ENCODE measurements around the gene SCNN1B.

SCNN1B gene

DNA sequence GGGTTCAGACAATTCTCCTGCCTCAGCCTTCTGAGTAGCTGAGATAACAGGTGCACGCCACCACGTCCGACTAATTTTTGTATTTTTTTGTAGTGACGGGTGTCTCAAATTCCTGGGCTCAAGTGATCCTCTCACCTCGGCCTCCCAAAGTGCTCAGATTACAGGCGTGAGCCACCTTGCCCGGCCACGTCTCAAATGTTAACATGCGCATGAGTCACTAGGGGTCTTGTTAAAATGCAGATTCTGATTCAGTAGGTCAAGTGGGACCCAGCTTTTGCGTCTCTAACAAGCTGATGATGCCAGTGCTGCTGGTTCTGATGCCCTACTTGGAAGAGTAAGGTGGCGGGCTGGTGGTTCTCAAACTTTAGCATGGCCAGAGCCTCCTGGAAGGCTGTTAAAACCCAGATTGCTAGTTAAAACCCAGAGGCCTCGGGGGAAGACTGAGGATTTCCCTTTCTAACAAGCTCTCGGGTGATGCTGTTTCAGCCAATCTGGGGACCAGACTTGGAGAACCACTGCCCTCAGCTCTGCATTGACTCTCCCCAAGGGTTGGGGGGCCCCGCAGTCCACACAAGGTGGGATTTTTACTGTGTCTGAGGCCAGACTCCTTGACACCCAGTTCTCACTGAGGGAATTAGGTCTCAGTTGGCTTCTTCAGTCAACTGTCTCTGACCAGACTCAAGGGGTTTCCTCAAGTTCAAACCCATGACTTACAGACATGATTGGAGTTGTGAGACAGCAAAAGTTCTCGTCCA is 17.9 kb downstream of the SCNN1B start:
- no peak overlapping the region for H3K4me3 ChIP-seq (ENCODE audit: low read depth, low read length)

DNA sequence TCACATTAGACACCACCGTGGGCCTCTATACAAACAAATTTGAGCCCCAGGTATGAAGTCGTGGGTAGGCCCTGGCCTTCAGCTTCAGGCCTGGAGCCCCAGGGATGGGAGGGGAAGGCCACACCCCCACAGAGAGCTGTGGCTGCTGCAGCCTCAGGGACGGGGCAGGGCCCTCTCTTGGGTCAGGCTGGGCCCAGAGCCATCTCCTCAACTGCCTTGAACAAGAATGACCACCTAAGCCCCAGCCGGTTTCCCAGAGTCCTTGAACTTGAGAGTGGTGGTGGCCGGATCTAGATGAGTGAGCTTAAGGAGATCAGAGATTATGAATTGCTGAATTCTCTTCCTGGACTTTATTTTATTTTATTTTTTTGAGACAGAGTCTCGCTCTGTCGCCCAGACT is 18.6 kb downstream of the SCNN1B start:
- CTCF ChIA-PET = interaction anchor here (0.7 kb wide), 2 partner anchors 40 to 115 kb away, joined by 3 to 4 read pairs; no protein-coding TSS in a partner anchor
- POLR2A ChIA-PET = no interaction called here
- no peaks in the 10 kb centered on the region for H3K36me3 ChIP-seq (ENCODE audit: control insufficient read depth in 2 of 2, insufficient read depth in 1 of 2, low read length in 2 of 2)
- H3K9me3 ChIP-seq (ENCODE audit: control insufficient read depth, insufficient read depth, low read depth, low read length) = no peaks in the 10 kb centered on the region
- H3K4me1 ChIP-seq (ENCODE audit: control insufficient read depth, insufficient read depth, low read length) = peaks cover 4% of the 10 kb centered on the region
- no peak for TF ChIP-seq KLF10 (tag by site-specific recombination; IDR thresholded peaks at IDR 0.05)
- no peak for TF ChIP-seq KLF9 (tag by site-specific recombination; IDR thresholded peaks at IDR 0.05; ENCODE audit: low read depth)
- no peak for TF ChIP-seq KLF7 (tag by site-specific recombination; IDR thresholded peaks at IDR 0.05; ENCODE audit: borderline replicate concordance)
- TF ChIP-seq, protein P1, sequence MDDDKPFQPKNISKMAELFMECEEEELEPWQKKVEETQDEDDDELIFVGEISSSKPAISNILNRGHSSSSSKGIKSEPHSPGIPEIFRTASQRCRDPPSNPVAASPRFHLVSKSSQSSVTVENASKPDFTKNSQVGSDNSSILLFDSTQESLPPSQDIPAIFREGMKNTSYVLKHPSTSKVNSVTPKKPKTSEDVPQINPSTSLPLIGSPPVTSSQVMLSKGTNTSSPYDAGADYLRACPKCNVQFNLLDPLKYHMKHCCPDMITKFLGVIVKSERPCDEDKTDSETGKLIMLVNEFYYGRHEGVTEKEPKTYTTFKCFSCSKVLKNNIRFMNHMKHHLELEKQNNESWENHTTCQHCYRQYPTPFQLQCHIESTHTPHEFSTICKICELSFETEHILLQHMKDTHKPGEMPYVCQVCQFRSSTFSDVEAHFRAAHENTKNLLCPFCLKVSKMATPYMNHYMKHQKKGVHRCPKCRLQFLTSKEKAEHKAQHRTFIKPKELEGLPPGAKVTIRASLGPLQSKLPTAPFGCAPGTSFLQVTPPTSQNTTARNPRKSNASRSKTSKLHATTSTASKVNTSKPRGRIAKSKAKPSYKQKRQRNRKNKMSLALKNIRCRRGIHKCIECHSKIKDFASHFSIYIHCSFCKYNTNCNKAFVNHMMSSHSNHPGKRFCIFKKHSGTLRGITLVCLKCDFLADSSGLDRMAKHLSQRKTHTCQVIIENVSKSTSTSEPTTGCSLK (tag by site-specific recombination; IDR thresholded peaks at IDR 0.05) = no peak
- TF ChIP-seq ZBTB1 (tag by site-specific recombination; IDR thresholded peaks at IDR 0.05) = no peak
- TF ChIP-seq GFI1B (tag by site-specific recombination; IDR thresholded peaks at IDR 0.05) = no peak
- no peak for TF ChIP-seq ZBTB7A (tag by site-specific recombination; IDR thresholded peaks at IDR 0.05; ENCODE audit: low read depth)
- TF ChIP-seq FEZF1 (tag by site-specific recombination; IDR thresholded peaks at IDR 0.05) = no peak
- no peak for TF ChIP-seq ZBTB8A (tag by site-specific recombination; IDR thresholded peaks at IDR 0.05)
- TF ChIP-seq ZFP41 (tag by site-specific recombination; IDR thresholded peaks at IDR 0.05; ENCODE audit: borderline replicate concordance) = no peak
- TF ChIP-seq, protein P2, sequence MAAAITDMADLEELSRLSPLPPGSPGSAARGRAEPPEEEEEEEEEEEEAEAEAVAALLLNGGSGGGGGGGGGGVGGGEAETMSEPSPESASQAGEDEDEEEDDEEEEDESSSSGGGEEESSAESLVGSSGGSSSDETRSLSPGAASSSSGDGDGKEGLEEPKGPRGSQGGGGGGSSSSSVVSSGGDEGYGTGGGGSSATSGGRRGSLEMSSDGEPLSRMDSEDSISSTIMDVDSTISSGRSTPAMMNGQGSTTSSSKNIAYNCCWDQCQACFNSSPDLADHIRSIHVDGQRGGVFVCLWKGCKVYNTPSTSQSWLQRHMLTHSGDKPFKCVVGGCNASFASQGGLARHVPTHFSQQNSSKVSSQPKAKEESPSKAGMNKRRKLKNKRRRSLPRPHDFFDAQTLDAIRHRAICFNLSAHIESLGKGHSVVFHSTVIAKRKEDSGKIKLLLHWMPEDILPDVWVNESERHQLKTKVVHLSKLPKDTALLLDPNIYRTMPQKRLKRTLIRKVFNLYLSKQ (tag by site-specific recombination; IDR thresholded peaks at IDR 0.05; ENCODE audit: borderline replicate concordance) = no peak
- no peak for TF ChIP-seq ZNF654 (tag by site-specific recombination; IDR thresholded peaks at IDR 0.05; ENCODE audit: low read depth)
- TF ChIP-seq ZNF37A (tag by site-specific recombination; IDR thresholded peaks at IDR 0.05) = no peak
- no peak for TF ChIP-seq ZXDB (tag by site-specific recombination; IDR thresholded peaks at IDR 0.05)
- no peak for TF ChIP-seq GLI2 (tag by site-specific recombination; IDR thresholded peaks at IDR 0.05; ENCODE audit: borderline replicate concordance, low read depth)
- H3K27ac ChIP-seq (ENCODE audit: extremely low read depth, low read depth, low read length) = no peak overlapping the region
- no peak overlapping the region for H3K4me3 ChIP-seq (ENCODE audit: low read depth, low read length)

More for the DNA sequence above, 17.9 kb downstream of the SCNN1B start:
- Histone ChIP-seq H3K9me3 (ENCODE audit: control insufficient read depth, insufficient read depth, low read depth, low read length) (no peaks in the 10 kb centered on the region), H3K27ac (ENCODE audit: extremely low read depth, low read depth, low read length) (no peak overlapping the region), H3K36me3 (ENCODE audit: control insufficient read depth in 2 of 2, insufficient read depth in 1 of 2, low read length in 2 of 2) (no peaks in the 10 kb centered on the region), H3K4me1 (ENCODE audit: control insufficient read depth, insufficient read depth, low read length) (peaks cover 4% of the 10 kb centered on the region)
- ChIA-PET CTCF (no interaction called here), POLR2A (no interaction called here)
- no peak for TF ChIP-seq ZFHX2 (tag by site-specific recombination; conservative IDR thresholded peaks at IDR 0.05)
- no peak for TF ChIP-seq WT1 (tag by site-specific recombination; IDR thresholded peaks at IDR 0.05)
- no peak for TF ChIP-seq ZEB2 (tag by site-specific recombination; IDR thresholded peaks at IDR 0.05)

Measured in HEK293 (cell line).